Fibroblast of skin of left biceps (primary cell): ENCODE measurements around the gene ARHGAP45.
"Not testable (repeated sequence)": the region's sequence is repeated elsewhere in the genome, so short reads cannot be mapped to it uniquely, and the experiment has no call there.

Experiments used
- DNase-seq, 2 experiments: peaks; one replicate each; pipeline ENCODE4 v3.0.0-alpha.2; 2013; ENCODE audit warnings: low read depth in 2 of 2

Gene ARHGAP45

DNA sequence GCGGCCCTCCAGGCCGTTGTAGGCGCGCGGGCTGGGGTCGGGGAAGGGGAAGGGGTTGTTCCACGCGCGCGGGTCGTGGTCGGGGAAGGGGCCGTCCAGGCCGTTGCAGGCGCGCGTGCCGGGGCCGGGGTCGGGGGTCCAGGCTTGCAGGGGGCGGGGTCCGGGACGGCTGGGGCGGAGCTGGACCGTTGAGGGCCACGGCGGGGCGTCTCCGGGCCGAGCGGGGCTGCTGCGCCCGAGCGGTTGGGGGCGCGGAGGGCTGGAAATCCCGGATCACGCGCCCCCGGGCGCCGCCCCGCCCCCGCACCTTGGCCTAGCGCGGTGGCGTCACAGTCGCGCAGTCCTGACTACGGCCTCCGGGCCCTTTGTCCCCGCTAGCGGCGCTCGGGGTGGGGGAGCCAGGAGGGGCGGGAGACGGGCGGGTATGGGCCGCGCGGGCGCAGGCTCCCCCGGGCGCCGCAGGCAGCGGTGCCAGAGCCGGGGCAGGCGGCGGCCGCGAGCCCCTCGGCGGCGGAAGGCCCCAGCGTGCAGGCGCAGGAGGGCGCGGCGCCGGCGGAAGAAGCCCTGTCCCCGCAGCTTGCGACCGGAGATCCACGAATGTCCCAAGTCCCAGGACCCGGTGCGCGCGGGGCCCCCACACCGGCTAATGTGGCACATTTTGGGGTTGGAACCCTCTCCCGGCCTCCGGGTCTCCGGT lies 37.5 kb downstream of the ARHGAP45 start:
- DNase-seq: no peak

GRCh38 chr19:1105008-1105872 lies 38.3 kb downstream of the ARHGAP45 start:
- no peak for DNase-seq

DNA sequence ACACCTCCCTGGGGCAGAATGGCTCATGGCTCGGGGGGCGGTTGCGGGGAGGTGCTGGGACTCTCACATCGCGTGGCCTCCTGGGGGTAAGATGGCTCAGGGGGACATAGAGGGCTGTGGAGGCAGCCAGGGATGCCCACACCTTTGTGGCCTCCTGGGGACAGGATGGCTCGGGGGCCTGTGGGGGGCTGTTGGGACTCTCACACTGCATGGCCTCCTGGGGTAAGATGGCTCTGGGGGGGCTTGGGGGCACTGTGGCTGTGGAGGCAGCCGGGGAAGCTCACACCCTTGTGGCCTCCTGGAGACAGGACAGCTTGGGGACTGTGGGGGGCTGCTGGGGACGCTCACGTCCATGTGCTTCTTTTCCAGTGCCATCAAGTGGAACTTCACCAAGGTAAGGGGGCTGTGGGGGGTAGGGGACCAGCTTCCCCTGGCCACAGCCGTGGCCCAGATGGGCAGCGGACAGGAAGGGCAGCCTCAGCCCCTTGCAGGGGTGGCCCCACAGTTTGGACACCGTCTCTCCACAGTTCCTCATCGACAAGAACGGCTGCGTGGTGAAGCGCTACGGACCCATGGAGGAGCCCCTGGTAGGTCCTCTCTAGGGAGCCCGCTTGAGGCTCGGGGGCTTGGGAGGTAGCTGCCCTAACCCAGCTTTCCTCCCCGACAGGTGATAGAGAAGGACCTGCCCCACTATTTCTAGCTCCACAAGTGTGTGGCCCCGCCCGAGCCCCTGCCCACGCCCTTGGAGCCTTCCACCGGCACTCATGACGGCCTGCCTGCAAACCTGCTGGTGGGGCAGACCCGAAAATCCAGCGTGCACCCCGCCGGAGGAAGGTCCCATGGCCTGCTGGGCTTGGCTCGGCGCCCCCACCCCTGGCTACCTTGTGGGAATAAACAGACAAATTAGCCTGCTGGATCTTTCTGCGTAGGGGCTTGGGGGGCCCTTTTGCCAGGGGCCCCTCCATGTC lies 39.2 kb downstream of the ARHGAP45 start:
- DNase-seq: no peak

DNA sequence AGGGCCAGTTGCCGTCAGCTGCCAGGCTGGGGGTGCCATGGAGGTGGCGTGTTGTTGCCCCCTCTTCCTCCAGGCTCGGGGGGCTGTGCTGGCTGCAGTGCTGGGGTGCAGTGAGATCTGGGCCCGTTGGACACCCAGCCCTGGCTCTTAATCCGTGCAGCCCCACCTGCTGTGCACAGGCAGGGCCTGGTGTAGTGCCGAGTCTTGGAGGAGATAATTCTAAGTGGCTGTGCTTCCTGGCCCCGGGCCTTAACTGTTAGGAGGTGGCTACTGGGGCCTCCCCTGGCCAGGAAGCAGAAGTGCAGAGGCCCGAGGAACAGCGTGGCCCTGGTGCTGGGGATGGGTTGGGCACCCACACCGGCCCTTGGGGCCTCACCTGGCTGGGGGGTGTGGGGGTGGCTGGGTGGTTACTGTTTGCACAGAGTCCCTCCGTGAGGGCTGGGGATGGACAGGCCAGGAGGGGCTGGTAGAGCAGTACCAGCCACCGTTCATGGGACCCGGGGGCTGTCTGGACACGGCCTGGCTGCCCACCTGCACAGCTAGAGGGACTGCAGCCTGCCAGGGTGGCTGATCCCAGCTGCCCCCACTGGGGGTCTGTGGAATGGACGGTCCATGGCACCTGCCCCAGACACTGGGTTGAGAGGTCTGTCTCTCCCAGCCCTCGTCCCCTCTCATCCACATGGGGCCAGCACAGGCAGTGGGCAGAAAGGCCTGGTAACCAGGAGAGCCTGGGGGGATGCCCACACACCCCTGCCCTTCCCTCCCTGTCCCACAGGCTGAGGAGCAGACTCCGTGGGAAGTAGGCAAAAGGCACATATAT lies 40.1 kb downstream of the ARHGAP45 start:
- no peak for DNase-seq

GRCh38 chr19:1107661-1108261 lies 40.8 kb downstream of the ARHGAP45 start:
- DNase-seq: no peak

DNA sequence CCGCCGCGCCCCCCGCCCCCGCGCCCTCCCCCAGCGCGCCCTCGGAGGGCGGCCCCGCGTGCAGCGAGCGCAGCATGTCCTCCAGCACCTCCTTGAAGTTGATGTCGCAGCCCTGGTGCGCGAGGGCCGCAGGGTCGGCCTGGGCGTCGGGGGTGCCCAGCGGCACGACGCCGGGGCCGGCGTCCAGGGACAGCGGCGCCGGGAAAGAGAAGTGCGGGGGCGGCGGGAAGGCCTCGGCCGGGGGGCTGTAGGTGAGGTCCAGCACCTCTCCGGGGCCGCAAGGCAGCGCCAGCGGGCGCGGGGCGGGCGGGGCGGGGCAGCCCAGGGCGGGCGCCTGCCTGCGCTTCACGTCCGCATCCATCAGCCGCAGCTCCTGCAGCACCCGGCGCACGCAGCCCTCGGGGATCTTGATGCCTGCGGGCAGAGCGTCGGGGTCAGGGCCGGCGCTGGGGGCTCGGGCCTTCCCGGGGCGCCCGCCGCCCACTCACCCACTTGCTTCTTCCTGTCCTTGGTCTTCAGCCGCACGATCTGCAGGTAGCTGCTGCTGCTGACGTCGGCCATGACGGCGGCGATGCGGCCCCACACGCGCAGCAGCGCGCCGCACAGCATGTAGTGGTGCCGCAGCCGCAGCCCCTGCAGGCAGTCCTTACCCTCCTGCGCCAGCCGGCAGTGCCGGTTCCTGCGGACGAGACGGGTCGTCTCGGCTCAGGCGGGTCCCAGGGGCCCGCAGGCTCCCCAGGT lies 41.5 kb downstream of the ARHGAP45 start:
- DNase-seq: no peak

DNA sequence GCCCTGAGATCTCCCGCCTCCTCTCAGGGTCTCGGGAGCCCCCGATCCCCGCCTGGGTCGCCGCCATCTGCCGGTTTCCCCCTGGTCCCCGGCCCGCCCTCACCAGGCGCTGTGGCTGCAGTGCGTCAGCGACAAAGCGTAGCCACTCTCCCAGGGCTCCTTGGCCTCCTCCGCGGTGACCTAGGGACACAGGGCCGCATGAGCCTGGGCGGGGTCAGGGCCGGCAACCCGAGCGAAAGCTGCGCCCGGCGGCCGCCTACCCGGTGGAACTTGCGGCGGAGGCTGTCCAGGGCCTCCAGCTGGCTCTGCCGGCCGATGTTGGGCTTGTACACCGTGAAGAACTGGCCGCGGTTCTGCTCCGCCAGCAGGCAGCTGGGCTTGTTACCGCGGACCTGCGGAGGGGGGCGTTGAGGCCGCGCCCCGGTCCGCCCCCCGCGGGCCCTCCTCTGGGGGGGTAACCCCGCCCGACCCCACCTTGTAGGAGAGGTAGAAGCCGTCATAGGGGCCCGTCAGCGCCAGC lies 42.1 kb downstream of the ARHGAP45 start:
- DNase-seq: no peak

DNA sequence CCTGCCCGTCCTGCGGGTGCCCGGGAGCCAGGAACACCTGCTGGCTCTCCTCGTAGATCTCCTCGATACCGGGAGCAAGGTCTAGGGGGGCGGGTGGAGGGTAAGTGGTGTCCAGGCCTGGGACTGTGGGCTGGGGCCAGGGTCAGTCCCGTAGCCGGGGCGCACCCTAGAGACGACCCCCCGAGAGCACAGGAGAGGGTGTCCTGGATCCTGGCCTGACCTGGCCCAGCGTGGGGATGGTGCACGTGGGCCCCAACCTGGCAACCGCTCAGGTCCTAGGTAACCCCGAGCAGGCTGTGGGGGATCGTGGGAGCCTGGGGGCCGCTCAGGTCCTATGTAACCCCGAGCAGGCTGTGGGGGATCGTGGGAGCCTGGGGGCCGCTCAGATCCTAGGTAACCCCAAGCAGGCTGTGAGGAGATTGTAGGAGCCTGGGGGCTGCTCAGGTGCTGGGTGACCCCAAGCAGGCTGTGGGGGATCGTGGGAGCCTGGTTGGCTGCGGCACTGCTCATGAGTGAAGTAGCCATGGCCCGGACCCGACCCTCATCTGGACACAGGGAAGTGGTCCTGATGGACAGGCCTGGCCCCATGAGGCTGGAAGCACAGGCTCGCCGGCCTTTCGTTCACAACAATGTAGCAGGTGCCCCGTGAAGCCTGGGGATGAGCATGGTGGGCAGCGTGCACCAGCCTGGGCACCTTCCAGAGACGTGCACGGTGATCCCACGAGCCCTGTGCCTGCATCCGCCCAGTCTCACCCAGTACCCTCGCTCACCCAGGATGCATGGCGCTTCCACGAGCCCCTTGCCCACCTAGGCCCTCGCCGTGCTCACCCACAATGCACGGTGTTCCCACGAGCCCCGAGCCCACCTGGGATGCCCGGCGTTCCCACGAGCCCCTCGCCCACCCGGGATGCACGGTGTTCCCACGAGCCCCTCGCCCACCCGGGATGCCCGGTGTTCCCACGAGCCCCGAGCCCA lies 43.0 kb downstream of the ARHGAP45 start:
- no peak for DNase-seq

GRCh38 chr19:1110809-1111640 lies 44.1 kb downstream of the ARHGAP45 start:
- DNase-seq: no peak

- DNase-seq: no peak
Measured at GRCh38 chr19:1111641-1112267, 44.8 kb downstream of the ARHGAP45 start.

GRCh38 chr19:1112268-1113029 lies 45.5 kb downstream of the ARHGAP45 start:
- DNase-seq: no peak

DNA sequence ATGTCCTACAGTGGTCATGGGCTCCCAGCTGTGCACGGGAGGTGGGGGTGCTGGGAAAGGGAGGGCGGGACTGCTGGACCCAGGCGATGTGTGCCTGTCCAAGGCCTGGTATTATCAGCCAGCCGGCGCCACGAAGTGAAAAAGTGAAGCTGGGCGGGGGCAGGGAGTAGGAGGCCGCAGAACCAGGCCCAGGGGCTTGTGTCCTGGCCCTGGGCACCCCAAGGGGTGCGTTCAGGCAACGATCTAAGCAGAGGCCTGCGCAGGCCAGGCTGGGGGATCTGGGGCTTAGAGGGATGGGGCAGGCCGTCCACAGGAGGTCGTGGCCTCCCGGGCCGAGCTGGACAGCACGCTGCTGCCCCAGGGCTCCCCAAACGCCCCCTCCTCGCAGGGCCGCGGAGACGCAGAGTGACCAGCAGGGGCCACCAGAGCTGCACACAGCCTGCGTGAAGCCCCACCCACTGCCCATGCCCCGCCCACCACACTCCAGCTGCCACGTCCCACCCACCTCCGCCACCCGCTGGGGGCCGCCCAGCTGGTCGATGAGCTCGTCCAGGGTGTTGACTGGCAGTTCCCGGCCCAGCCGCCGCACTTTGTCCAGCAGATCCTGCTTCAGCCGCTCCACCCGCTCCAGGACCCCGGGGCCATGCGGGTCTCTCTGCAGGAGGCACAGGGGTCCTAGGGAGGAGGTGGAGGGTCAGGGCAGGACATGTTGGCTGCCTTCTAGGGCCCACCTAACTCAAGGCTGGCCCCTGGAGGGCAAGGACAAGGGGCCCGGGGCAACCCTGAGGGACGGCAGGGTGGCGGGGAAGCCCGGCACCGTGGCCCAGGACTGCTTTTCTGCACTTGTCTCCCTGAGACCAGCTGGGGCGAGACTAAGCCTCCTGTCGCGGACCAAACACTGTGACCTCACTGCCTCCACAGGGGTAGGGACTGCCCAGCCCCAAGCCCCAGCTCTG lies 46.3 kb downstream of the ARHGAP45 start:
- peak; percentile 67 to 73 for DNase-seq

DNA sequence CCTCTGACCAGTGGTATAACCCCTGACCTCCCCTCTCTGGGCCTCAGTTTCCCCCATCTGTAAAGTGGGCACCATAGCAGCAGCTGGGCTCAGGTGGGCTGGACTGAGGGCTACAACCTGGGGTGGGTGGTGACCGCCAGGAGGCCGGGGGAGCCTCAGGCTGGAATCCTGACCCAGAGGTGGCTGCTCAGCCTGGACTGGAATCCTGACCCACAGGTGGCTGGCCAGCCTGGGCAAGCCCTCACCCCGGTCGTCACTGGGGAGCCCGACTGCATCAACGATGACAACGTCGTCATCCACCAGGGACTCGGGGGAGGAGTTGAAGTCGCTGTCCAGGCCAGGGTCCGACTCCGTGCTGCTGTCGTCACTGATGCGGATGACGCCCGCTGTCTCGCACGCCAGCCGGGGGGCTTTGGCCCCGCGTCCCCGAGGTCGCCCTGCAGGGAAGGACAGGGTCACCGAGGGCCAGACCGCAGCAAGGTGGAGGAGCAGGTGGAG lies 47.1 kb downstream of the ARHGAP45 start:
- DNase-seq: no peak

GRCh38 chr19:1114728-1115127 lies 47.8 kb downstream of the ARHGAP45 start:
- DNase-seq: not testable (repeated sequence)
